Vagina (tissue), 2 donors: ENCODE measurements around the gene CYP1A2.

Experiments used
- POLR2A ChIP-seq, 2 donors: fragments of 450-650 bp; IDR thresholded peaks; one replicate each; pipeline ENCODE4 v1.6.1; 2017; ENCODE audit warnings: antibody characterized with exemption in 2 of 2, mild to moderate bottlenecking in 2 of 2, moderate library complexity in 2 of 2
- TF ChIP-seq, protein P1 (sequence below), 3 experiments: fragments of 450-650 bp in 2 of 3; fragments of 200-600 bp in 1 of 3; sonication (generic) in 1 of 3; IDR thresholded peaks; one replicate each; pipeline ENCODE4 v1.5.1; 2017 to 2019; ENCODE audit warnings: antibody characterized with exemption in 3 of 3, mild to moderate bottlenecking in 2 of 3, moderate library complexity in 2 of 3

DNA sequence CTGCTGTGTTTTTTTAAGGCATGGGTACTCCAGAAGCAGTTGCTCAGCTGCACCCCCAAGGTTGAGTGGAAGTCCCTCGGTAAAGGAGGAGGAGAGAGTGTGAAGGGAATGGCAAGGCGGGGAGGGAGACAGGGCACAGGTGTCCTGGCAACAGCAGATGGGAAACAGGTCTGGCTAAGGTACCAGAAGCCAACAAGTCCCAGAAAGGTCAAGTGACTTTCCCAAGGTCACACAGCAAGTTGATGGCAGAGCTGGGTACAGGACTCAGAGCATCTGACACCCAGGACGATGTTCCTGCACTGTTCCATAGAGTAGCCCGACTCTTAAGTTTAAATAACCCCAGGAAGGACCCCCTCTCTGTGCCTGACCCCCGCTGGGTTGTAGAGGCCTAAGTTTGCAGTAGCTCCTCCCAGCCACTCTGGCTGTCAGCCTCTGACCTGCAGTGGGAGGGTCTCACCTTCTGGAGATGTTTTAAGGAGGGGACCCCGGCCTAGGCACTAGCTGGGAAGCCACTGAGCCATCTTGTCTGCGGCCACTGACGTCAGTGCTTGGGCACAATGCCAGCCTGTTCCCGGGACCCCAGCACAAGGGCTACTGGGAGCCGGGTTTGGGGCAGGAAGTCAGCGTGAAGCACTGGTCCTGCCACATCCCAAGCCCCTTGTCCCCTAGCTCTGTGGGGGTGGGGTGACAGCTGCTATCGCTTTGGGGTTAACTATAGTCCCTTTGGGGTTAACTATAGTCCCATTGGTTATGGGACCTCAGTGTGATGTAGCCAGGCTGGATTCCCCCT, 43.8 kb downstream of the CYP1A2 start:
- TF ChIP-seq, protein P1, sequence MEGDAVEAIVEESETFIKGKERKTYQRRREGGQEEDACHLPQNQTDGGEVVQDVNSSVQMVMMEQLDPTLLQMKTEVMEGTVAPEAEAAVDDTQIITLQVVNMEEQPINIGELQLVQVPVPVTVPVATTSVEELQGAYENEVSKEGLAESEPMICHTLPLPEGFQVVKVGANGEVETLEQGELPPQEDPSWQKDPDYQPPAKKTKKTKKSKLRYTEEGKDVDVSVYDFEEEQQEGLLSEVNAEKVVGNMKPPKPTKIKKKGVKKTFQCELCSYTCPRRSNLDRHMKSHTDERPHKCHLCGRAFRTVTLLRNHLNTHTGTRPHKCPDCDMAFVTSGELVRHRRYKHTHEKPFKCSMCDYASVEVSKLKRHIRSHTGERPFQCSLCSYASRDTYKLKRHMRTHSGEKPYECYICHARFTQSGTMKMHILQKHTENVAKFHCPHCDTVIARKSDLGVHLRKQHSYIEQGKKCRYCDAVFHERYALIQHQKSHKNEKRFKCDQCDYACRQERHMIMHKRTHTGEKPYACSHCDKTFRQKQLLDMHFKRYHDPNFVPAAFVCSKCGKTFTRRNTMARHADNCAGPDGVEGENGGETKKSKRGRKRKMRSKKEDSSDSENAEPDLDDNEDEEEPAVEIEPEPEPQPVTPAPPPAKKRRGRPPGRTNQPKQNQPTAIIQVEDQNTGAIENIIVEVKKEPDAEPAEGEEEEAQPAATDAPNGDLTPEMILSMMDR (IDR thresholded peaks at IDR 0.05), result no peak
- no peak for TF ChIP-seq POLR2A (IDR thresholded peaks at IDR 0.05)
